SH-SY5Y (cell line): Measurements from ENCODE around the gene TNFSF13B.

Experiments
- GATA2 ChIP-seq: IDR thresholded peaks from 2 replicates; pipeline ENCODE4 v1.6.1; 2011; ENCODE audit warnings: mild to moderate bottlenecking, low read depth, low read length
- GATA3 ChIP-seq: IDR thresholded peaks from 2 replicates; pipeline ENCODE4 v1.6.1; 2011; ENCODE audit warnings: low read depth, mild to moderate bottlenecking, low read length, moderate library complexity

GRCh38 chr13:108288741-108289140 is 19.2 kb downstream of the TNFSF13B start:
- TF ChIP-seq GATA2 (no peak), GATA3 (no peak)
